Ureter (tissue), 1 donor: ENCODE data around the gene COL24A1. TPM values are rescaled to one million over a fixed set of nuclear protein-coding genes. Genes with fewer than 3 reads are reported as not detected.
"Not testable (repeated sequence)": the region's sequence is repeated elsewhere in the genome, so short reads cannot be mapped to it uniquely, and the experiment has no call there.

ENCODE experiments used
- DNase-seq: peaks from one replicate; pipeline ENCODE4 v3.0.0-alpha.2; 2020; ENCODE audit warnings: low spot score
- total RNA-seq: library from RNA; stranded (reverse); gene quantifications from one replicate; pipeline ENCODE4 v1.2.4, GENCODE V29; 2023
- donor health status: DM: yes; HTN: yes; CAD: no.

Gene COL24A1
- total RNA-seq, 1 donor from 2014 or later: 5.8 TPM

- DNase-seq: no peak
These were observed 163.8 kb downstream of the COL24A1 start for GRCh38 chr1:85992791-85993190.

DNA sequence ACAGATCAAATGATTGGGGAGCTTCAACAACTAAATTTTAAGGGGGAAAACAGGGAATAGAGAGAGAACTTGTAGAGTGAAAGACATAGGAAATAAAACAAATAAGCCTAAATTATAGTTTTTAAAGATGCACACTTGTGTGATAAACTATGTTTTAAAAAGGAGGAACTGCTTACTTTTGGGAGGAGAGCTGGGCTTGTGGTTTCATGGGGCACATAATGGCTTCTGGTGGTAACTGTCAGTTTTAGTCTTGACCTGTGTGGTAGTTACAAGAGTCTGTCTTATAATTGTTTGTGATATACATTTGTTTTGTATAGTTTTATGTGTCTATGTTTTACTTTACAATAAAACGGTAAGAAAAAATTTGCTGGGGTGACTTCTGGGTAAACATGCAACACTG, 165.3 kb downstream of the COL24A1 start:
- no peak for DNase-seq

DNA sequence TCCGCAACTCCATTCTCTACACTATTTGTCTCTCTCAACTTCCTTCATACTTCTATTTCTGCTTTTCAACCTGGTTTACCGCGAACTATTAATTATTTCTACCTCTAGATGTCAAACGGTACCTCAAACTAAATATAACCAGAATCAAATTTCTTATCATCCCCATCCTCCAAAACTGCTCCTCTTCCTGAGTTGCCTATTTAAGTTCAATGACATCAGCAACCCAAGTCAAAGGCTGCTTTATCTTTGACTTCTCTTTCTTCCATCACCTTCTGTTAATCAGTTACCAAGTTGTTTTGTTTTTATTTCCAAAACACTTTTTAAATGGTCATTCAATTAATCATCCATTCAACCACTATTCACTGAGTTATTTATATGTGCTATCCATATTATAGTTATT, 171.9 kb downstream of the COL24A1 start:
- DNase-seq: no peak

DNA sequence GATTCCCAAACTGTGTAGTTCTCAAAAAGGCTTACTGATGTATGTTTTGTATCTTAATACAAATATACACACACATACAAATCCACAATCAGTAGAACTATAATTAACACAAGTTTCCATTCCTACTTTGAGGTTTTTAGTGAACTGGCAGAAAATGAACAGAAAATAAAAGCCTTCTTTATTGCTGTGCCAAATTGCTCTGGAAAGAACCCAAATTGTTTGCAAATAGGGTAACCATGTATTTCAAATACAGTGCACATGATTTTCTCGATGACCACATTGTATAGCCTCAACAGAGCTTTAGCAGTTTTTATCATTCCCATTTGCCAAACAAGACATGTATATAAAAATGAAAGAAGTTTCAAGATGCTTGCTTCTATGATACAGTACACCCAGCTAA, 173.3 kb downstream of the COL24A1 start:
- DNase-seq: no peak

DNA sequence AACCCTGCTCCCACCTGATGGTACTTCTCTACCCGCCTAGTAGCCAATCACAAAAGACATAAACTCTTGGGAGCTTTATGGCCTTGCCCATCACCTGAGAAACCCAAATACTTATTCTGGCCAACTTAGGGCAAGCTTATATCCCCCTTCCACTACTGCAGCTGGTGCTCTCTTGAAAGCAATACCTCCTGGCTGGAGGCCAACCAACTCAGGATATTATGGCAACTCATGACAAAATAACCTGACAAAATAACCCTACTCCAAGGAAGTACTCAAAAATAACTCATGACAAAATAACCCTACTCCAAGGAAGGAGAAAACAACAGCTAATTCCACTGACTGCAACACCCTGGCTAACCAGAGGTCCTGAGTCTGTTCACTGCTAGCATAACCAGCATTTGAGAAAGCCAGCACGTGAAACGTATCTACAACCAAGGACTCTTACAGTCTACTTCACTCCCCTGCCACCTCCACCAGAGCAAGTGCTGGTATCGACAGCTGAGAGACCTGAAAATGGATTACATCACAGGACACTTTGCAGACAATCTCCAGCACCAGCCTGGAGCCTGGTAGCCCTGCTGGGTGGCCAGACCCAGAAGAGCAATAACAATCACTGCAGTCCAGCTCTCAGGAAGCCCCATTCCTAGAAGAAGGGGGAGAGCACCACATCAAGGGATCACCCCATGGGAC, 179.9 kb downstream of the COL24A1 start:
- no peak for DNase-seq

GRCh38 chr1:85975912-85976371, 180.6 kb downstream of the COL24A1 start:
- no peak for DNase-seq

DNA sequence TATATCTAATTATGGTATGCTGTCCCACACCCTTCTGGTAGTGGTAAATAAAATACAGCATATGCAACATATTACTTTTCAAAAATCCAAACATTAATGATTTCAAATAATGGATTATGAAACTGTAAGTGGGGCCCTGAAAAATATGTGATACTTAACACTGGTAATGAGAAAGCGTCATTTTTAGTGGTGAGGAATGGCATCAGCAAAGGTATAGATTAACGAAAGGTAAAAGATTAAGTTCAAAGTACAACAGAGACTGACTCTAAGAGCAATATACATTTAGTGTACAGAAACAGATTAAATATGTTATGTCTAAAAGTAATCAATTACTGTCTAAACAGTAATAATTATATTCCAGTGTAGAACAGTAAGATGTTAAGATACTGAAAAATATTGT, 194.1 kb downstream of the COL24A1 start:
- DNase-seq: no peak

DNA sequence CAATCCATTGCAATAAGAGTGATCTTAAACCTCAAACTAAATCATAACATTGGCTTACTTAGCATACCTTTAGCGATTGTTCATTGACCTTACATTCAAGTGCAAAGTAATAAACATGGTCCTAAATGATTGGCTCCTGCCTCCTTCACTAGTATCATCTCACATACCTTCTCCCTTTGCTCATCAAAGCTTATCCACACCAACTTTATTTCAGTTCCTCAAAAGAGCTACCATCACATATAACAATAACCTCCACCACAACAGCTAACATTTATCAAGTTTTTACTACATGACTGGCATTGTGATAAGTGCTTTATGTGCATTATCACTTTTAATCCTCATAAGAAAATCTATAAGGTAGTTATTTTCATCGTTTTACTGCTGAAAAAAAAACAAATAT, 198.8 kb downstream of the COL24A1 start:
- DNase-seq: no peak

DNA sequence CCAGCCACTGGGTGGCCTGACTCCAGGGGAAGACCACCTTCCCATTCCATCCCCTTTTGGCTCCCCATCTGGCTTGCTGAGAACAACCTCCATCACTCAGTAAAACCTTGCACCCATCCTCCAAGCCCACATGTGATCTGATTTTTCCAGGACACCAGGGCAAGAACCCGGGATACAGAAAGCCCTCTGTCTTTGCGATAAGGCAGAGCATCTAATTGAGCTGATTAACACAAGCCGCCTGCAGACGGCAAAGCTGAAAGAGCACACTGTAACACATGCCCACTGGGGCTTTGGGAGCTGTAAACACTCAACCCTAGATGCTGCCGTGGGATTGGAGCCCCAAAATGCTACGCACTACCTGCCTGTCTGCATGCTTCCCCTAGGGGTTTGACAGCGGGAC, 201.4 kb downstream of the COL24A1 start:
- not testable (repeated sequence) for DNase-seq

- DNase-seq: no peak
These were observed 204.1 kb downstream of the COL24A1 start for GRCh38 chr1:85952460-85952859.

DNA sequence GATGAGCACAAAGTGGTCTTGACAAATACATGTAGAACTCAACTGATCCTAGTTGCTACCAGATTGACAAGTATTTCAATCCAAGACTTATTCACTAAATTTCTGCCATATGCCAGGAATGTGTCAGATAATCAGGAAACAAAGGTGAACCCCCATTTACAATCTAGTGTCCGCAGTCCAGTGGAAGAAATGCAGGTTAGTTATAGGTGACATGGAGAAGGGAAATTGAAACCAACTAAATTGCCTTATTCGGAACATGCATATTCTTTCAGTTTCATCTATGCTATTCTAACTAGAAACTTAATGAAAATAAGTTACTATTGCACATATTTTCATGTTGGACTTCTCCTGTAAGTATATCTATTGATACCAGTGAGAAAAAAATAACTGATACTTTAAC, 209.4 kb downstream of the COL24A1 start:
- DNase-seq: no peak

GRCh38 chr1:85943945-85944344, 212.6 kb downstream of the COL24A1 start:
- no peak for DNase-seq

DNA sequence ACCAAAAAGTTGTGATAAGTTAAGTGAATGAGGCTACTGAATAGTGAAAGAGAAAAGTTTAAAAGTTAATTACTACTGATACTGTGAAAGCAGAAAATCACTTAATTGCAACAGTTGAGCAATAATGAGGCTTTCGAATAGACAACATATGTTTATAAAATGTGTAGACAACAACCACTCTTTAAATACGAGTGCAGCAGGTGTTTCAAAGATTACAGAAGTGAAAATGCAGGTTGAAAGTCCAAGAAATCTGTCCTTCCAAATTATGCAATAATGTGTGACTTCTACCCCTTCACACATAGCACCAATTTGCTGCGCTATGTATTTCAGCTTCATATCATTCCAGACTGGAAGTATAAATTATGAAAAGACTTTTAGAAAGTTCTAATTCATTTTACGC, 213.0 kb downstream of the COL24A1 start:
- DNase-seq: no peak

- no peak for DNase-seq
These were observed 215.8 kb downstream of the COL24A1 start for GRCh38 chr1:85940656-85941306.

DNA sequence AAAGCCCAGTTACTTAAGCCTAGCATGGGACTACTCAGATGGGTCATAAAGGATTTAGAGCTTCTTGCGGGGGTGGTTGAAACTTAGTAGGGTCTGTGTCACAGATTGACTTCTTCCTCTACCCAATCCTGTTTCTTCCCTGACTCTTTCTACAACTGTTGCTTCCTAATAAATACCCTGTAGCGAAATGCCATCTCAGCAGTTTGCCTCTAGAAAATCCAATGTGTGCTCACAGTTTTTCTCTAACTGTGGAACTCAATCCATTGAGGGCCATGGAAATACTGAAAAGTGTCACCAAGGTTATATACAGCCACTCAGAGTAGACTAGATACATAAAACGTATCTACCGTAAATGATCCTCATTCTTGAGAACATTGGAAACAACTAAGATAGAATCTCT, 217.7 kb downstream of the COL24A1 start:
- DNase-seq: no peak

- DNase-seq: no peak
These were observed 220.1 kb downstream of the COL24A1 start for GRCh38 chr1:85936470-85936869.

DNA sequence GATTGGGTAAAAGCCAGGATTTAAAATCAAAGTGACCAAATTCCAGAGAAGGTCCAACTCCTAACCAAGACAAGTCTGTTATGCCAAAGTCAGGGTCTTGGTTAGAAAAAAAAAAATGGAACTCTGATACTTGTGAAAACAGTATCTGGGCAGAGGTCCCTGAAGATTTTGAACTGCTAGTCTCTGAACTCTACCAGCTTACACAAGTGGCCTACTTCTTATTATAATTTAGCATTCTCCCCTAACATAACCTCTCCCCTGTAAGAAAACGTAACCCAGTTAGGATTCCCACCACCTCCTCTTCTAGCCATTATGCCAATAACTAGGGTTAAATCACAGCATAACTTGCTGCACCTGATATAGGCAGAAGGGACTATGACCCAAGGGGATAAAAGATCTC, 220.5 kb downstream of the COL24A1 start:
- DNase-seq: no peak

DNA sequence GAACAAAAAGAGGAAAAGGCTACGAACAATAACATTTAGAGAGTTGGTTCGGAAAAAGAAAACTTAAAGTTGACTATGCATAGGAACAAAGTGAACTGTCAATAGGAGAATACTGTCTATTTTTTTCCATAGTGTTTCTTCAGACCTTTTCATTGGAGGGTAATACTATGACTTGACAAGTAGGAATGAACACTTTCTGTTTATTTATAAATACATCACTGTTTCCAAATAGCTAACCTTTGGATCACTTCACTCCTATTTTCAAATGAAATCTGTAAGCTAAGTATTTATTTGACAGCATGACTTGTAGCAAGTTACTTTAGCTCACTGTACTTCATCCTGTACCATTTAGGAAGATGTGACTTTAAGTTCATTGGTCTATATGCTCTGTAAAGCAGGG, 221.3 kb downstream of the COL24A1 start:
- DNase-seq: no peak

- no peak for DNase-seq
These were observed 222.1 kb downstream of the COL24A1 start for GRCh38 chr1:85934516-85934915.

GRCh38 chr1:85933961-85934360, 222.6 kb downstream of the COL24A1 start:
- no peak for DNase-seq

DNA sequence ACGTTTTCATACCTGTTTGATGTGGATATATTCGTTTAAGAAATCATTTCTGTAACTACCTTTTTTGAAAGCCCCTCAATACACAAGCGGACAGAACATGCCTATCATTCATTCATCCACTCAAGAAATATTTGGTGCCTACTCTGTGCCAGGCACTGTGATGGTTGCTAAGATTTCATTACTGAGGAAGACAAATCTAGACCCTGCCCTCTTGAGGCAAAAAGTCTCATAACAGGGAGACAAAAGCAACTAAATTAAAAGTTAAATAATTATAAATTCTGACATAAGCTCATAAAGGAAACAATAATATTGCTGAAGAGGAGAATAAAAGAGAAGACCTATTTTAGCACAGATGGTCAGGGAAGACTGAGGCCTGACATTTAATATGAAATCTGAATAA, 244.8 kb downstream of the COL24A1 start:
- DNase-seq: no peak

DNA sequence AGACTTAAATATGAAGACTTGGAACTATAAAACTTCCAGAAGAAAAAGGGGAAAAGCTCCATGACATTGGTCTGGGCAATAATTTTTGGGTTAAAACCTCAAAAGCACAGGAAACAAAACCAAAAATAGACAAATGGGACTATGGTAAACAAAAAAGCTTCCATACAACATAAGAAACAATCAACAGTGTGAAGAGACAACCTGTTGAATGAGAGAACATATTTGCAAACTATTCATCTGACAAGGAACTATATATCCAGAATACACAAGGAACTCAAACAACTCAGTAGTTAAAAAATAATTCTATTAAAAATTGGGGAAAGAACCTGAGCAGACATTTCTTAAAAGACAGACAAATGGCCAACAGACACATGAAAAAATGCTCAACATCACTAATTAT, 255.7 kb downstream of the COL24A1 start:
- DNase-seq: no peak

DNA sequence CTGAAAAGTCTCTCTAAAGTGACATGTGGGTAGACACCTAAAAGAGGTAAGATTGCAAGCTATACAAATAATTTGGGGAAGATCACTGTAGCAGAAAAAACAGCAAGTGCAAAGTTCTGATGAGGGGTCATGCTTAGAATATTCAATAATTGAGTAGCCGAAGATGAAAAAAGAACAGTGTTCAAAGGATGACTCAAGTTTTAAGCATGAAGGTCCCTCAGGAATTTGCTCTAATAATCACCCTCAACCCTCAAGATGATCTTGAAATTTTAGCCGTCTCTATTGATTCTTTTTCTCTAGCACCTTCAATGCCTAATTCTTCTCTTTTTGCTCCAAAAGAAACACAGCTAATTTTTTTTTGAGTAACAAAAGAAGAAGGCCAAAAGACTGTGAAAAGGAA, 257.7 kb downstream of the COL24A1 start:
- DNase-seq: no peak

GRCh38 chr1:85894651-85895050, 261.9 kb downstream of the COL24A1 start:
- no peak for DNase-seq
